GM12878 (cell line): ENCODE data around the gene C5orf46. TPM values are rescaled to one million over a fixed set of nuclear protein-coding genes. Genes with fewer than 3 reads are reported as not detected.
"Not testable (repeated sequence)": the region's sequence is repeated elsewhere in the genome, so short reads cannot be mapped to it uniquely, and the experiment has no call there.

Experiments used
- ATAC-seq: fragments of 200-7000 bp; cut with Tn5 transposase; 3 replicates; pipeline ENCODE4 v1.9.1; 2020; ENCODE audit warnings: mild to moderate bottlenecking, moderate library complexity
- BruUV-seq: library from RNA; stranded (reverse); fragments of 400-500 nt; replicated peaks from 2 replicates; lab custom pipeline; 2021; lab: Mats Ljungman, UMichigan
- CTCF ChIA-PET: fragments of 300-600 bp; sonication (Branson Sonifier 250); formaldehyde crosslinking; extraction: SDS; loops from one replicate; lab custom pipeline; 2021; ENCODE audit warnings: inconsistent platforms; lab: Yijun Ruan, JAX
- POLR2A ChIA-PET: fragments of 350-600 bp; formaldehyde crosslinking; extraction: SDS; loops from one replicate; lab custom pipeline; 2021; ENCODE audit warnings: inconsistent platforms; lab: Charles Lee
- RAD21 ChIA-PET: fragments of 300-600 bp; sonication (Branson Sonifier 250); formaldehyde crosslinking; loops from one replicate; lab custom pipeline; 2023; ENCODE audit warnings: antibody characterized with exemption; ENCODE audit not compliant: unreplicated experiment; lab: Charles Lee
- SMC1A ChIA-PET: fragments of 300-600 bp; sonication (Branson Sonifier 250); formaldehyde crosslinking; loops from one replicate; lab custom pipeline; 2023; ENCODE audit not compliant: unreplicated experiment, uncharacterized antibody; lab: Charles Lee
- DNase-seq: peaks from one replicate; pipeline ENCODE4 v3.0.0-alpha.2; 2011; ENCODE audit warnings: low read depth, low spot score
- FAIRE-seq: peaks from 3 replicates; lab custom pipeline; 2011; peaks lifted over from hg19 to GRCh38; lab: Jason Lieb, UNC
- H2AFZ ChIP-seq: 2 replicates; pipeline ENCODE4 v1.6.0; 2011; ENCODE audit warnings: low read depth, low read length, control low read depth; ENCODE audit not compliant: control insufficient read depth
- H3K27ac ChIP-seq: 2 replicates; pipeline ENCODE4 v1.5.1; 2011; ENCODE audit warnings: control low read depth; ENCODE audit not compliant: control insufficient read depth, insufficient read depth
- H3K27me3 ChIP-seq, 2 experiments: replicated peaks in 1 of 2; 2 replicates each; pipeline versions ENCODE4 v1.6.0 to v1.6.1; 2011; ENCODE audit warnings: low read length in 1 of 2; ENCODE audit not compliant: control insufficient read depth in 2 of 2, insufficient read depth in 2 of 2
- H3K36me3 ChIP-seq, 2 experiments: 2 replicates each; pipeline ENCODE4 v1.5.1; 2011; ENCODE audit warnings: low read length in 1 of 2; ENCODE audit not compliant: control insufficient read depth in 2 of 2, insufficient read depth in 2 of 2
- H3K4me1 ChIP-seq: 2 replicates; pipeline ENCODE4 v1.6.1; 2011; ENCODE audit warnings: mild to moderate bottlenecking, low read length, moderate library complexity, mixed read lengths; ENCODE audit not compliant: control insufficient read depth, insufficient read depth
- H3K4me2 ChIP-seq: 2 replicates; pipeline ENCODE4 v1.6.0; 2011; ENCODE audit warnings: control low read depth; ENCODE audit not compliant: control insufficient read depth, insufficient read depth
- H3K4me3 ChIP-seq: fragments of 200-600 bp; sonication (generic); 2 replicates; pipeline ENCODE4 v1.5.1; 2016
- H3K79me2 ChIP-seq: 2 replicates; pipeline ENCODE4 v1.6.0; 2011; ENCODE audit warnings: low read length; ENCODE audit not compliant: control insufficient read depth, insufficient read depth
- H3K9ac ChIP-seq: 2 replicates; pipeline ENCODE4 v1.8.0; 2011; ENCODE audit warnings: low read length, control low read depth, mixed read lengths; ENCODE audit not compliant: control insufficient read depth, insufficient read depth
- H3K9me3 ChIP-seq: replicated peaks from 3 replicates; pipeline ENCODE4 v1.5.1; 2011; ENCODE audit warnings: mild to moderate bottlenecking, low read length; ENCODE audit not compliant: control insufficient read depth, insufficient read depth
- H4K20me1 ChIP-seq: 2 replicates; pipeline ENCODE4 v1.6.0; 2011; ENCODE audit not compliant: control insufficient read depth, insufficient read depth
- CBFB ChIP-seq: IDR thresholded peaks from 2 replicates; pipeline ENCODE4 v1.6.1; 2016; ENCODE audit warnings: antibody characterized with exemption, low read depth
- CTCF ChIP-seq, 3 experiments: IDR thresholded peaks in 2 of 3; conservative IDR thresholded peaks in 1 of 3; 2 replicates each; pipeline ENCODE4 v1.5.1; 2011; ENCODE audit warnings: low read depth in 3 of 3, low read length in 3 of 3, mild to moderate bottlenecking in 3 of 3, control low read depth in 2 of 3, moderate library complexity in 2 of 3, inconsistent platforms in 1 of 3, mixed read lengths in 1 of 3; ENCODE audit not compliant: control insufficient read depth in 2 of 3, insufficient read depth in 1 of 3; ENCODE audit errors: extremely low read depth in 1 of 3
- FOXM1 ChIP-seq: IDR thresholded peaks from 2 replicates; pipeline ENCODE4 v1.6.1; 2012; ENCODE audit warnings: low read depth, mild to moderate bottlenecking, inconsistent platforms, low read length, moderate library complexity
- MAX ChIP-seq: IDR thresholded peaks from 2 replicates; pipeline ENCODE4 v1.6.1; 2012; ENCODE audit warnings: low read depth, low read length, improper control_type of control experiment
- MTA3 ChIP-seq: IDR thresholded peaks from 2 replicates; pipeline ENCODE4 v1.6.1; 2012; ENCODE audit warnings: low read length, inconsistent platforms, borderline replicate concordance
- MYC ChIP-seq: IDR thresholded peaks from 2 replicates; pipeline ENCODE4 v1.6.1; 2011; ENCODE audit warnings: mild to moderate bottlenecking, low read length, moderate library complexity, inconsistent platforms; ENCODE audit not compliant: insufficient read depth, insufficient replicate concordance, insufficient read length, severe bottlenecking
- NFXL1 ChIP-seq: fragments of 450-650 bp; IDR thresholded peaks from 2 replicates; pipeline ENCODE4 v1.6.1; 2017; ENCODE audit warnings: antibody characterized with exemption, mild to moderate bottlenecking, borderline replicate concordance
- PBX3 ChIP-seq: IDR thresholded peaks from 2 replicates; pipeline ENCODE4 v1.6.1; 2011; ENCODE audit warnings: mild to moderate bottlenecking, low read depth, low read length, moderate library complexity; ENCODE audit not compliant: insufficient replicate concordance
- TARDBP ChIP-seq: IDR thresholded peaks from 2 replicates; pipeline ENCODE4 v1.6.1; 2016; ENCODE audit warnings: borderline replicate concordance
- USF2 ChIP-seq: IDR thresholded peaks from 2 replicates; pipeline ENCODE4 v1.6.1; 2011; ENCODE audit warnings: low read depth, low read length, improper control_type of control experiment, borderline replicate concordance
- WGBS: methylation state at CpG from one replicate; pipeline ENCODE4 v1.1.6; 2016; ENCODE audit warnings: low lambda C conversion rate; ENCODE audit not compliant: insufficient replicate concordance, insufficient coverage; ENCODE audit errors: missing lambda C conversion rate; 5-methylcytosine and 5-hydroxymethylcytosine counted together
- in situ Hi-C: fragments of 300-500 bp; cut with MboI; formaldehyde crosslinking; loops from 9 replicates; pipeline ENCODE4 v1.14.3; 2018; ENCODE audit warnings: mixed read lengths
- intact Hi-C: fragments of 100-400 bp; cut with micrococcal nuclease; formaldehyde crosslinking; loops from one replicate; pipeline ENCODE4 v1.14.2; 2022; ENCODE audit not compliant: unreplicated experiment
- polyA plus RNA-seq, 11 experiments: library from polyadenylated mRNA; depleted of rRNA in 4 of 11; unstranded in 6 of 11; stranded (reverse) in 5 of 11; fragments of >200 nt; fragmentation: Nextera tagmentation in 4 of 11; fragmentation: Illumina TruSeq in 1 of 11; extraction: Ambion mirVana in 4 of 11; extraction: Trizol in 1 of 11; gene quantifications; 1 replicate in 1 of 11; 2 replicates in 10 of 11; pipeline versions ENCODE4 v1.2.1 to v1.2.3, GENCODE V29; 2011 to 2016; ENCODE audit warnings: inconsistent platforms in 2 of 11, missing spikeins in 2 of 11, low read depth in 1 of 11
- total RNA-seq, 4 experiments: library from RNA; depleted of rRNA in 3 of 4; stranded (reverse); fragments of >200 nt in 3 of 4; fragmentation: Illumina TruSeq in 1 of 4; extraction: Trizol in 1 of 4; gene quantifications; 2 replicates each; pipeline versions ENCODE4 v1.2.1 to v1.2.3, GENCODE V29; 2013 to 2021

C5orf46 gene
- total and polyA plus RNA-seq, 10 of the 15 experiments (the other 5 are each of a cell fraction or from before 2014, with no cell fraction given): not detected

- Histone ChIP-seq H3K9ac (no peak overlapping the region), H3K4me3 (no peak overlapping the region), H4K20me1 (no peaks in the 10 kb centered on the region), H3K27me3 (peaks cover 0 to 3% of the 10 kb centered on the region in 2 experiments; a peak in 1 of 4 replicates), H2AFZ (no peak overlapping the region), H3K36me3 (no peaks in the 10 kb centered on the region), H3K79me2 (no peaks in the 10 kb centered on the region), H3K9me3 (no peaks in the 10 kb centered on the region), H3K4me1 (no peaks in the 10 kb centered on the region), H3K27ac (no peak overlapping the region), H3K4me2 (no peak overlapping the region)
- TF ChIP-seq CBFB (no peak), MTA3 (no peak), NFXL1 (no peak), MAX (no peak), CTCF (IDR thresholded peaks at IDR 0.05 in 2 of 3, conservative IDR thresholded peaks at IDR 0.05 in 1 of 3; ENCODE audit: control insufficient read depth in 2 of 3, extremely low read depth in 1 of 3, insufficient read depth in 1 of 3, low read depth in 3 of 3, low read length in 3 of 3) (no peak), USF2 (no peak), TARDBP (no peak), FOXM1 (no peak), PBX3 (no peak), MYC (no peak)
- SMC1A ChIA-PET: no interaction called here
- intact Hi-C loops: no loop called here
- ATAC-seq (no peak), FAIRE-seq (no peak), DNase-seq (no peak)
- in situ Hi-C loops: no loop called here
- RAD21 ChIA-PET: no interaction called here
- CTCF ChIA-PET: interaction anchor here (0.9 kb wide), 1 partner anchor 43 kb away, joined by 3 read pairs; the partner anchor contains the start of gene SPINK1
- no TSS peak for BruUV-seq
- POLR2A ChIA-PET: interaction anchor here (0.6 kb wide), 1 partner anchor 167 kb away, joined by 3 read pairs; no protein-coding TSS in a partner anchor
- WGBS: 2% methylated on average over 3 of the region's 3 CpGs
Observed at GRCh38 chr5:147874910-147875367, 31.4 kb downstream of the C5orf46 start.

- H3K79me2 ChIP-seq, POLR2A ChIA-PET, H2AFZ ChIP-seq, RAD21 ChIA-PET, in situ Hi-C loops, H3K4me1 ChIP-seq, DNase-seq, FAIRE-seq, H3K27me3 ChIP-seq, H3K27ac ChIP-seq, H3K4me3 ChIP-seq, H3K9me3 ChIP-seq, SMC1A ChIA-PET, H3K36me3 ChIP-seq, H4K20me1 ChIP-seq, H3K4me2 ChIP-seq, ATAC-seq, intact Hi-C loops, BruUV-seq, H3K9ac ChIP-seq: not testable (repeated sequence)
- CTCF ChIA-PET: interaction anchor here (0.9 kb wide), 1 partner anchor 43 kb away, joined by 3 read pairs; the partner anchor contains the start of gene SPINK1
- WGBS: 37% methylated on average over 4 of the region's 8 CpGs
Observed at GRCh38 chr5:147874118-147874875, 32.0 kb downstream of the C5orf46 start.
